HG03460 (cell line): ENCODE data around the gene TGM2.
"Not testable (repeated sequence)": the region's sequence is repeated elsewhere in the genome, so short reads cannot be mapped to it uniquely, and the experiment has no call there.

Experiments
- ATAC-seq: cut with Tn5 transposase; IDR thresholded peaks from one replicate; pipeline ENCODE4 v1.9.1; 2021; ENCODE audit not compliant: unreplicated experiment

The TGM2 gene

DNA sequence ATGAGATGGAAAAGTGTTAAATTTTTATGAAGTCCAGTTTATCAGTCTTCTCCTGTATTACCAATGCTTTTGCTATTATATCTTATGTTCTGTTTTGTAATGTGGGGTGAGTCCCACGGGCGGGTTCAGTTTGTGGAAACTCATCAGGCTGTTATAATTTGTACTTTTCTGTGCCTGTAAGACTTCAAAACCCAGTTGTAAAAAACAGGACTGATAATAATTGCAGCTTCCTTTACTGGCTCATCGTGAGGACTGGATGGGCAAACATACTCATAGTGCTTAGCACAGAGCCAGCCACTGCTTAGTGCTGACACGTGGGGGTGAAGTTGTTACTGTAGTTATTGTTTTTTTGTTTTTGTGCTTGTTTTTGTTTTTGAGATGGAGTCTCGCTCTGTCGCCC, 45.6 kb downstream of the TGM2 start:
- no peak for ATAC-seq

DNA sequence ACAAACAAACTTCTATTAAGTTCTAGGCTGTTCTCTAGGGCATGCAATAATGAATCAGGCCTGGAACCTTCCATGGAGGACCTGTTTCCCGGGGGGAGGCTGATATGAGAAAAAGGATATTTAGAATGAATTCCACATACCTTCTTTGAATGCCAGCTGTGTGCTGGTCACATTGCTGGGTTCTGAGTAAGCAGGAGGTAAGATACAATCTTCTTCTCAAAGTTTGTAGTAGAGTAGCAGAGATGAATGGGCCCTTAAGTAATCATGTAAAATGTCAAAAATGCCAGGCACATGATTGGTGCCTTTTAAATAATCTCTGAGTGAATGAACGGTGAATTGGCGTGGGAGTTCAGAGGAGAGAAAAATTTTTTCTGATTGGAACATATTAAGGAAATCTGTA, 47.4 kb downstream of the TGM2 start:
- no peak for ATAC-seq

DNA sequence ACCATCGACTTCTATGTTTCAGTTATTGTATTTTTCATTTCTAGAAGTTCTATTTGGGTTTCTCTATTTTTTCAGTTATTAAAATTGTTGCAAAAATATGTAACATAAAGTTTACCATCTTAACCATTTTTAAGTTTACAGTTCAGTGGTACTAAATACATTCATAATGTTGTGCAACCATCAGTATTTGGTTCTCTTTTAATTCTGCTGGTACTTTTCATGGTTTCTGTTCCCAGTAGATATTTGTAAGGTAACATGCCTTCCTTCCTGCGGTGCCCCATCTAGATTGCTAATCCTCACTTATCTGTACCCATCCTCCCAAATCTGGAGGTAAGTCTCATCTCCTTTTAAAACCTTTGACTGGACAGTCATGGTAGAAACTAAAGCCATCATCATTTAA, 47.9 kb downstream of the TGM2 start:
- ATAC-seq, result no peak

DNA sequence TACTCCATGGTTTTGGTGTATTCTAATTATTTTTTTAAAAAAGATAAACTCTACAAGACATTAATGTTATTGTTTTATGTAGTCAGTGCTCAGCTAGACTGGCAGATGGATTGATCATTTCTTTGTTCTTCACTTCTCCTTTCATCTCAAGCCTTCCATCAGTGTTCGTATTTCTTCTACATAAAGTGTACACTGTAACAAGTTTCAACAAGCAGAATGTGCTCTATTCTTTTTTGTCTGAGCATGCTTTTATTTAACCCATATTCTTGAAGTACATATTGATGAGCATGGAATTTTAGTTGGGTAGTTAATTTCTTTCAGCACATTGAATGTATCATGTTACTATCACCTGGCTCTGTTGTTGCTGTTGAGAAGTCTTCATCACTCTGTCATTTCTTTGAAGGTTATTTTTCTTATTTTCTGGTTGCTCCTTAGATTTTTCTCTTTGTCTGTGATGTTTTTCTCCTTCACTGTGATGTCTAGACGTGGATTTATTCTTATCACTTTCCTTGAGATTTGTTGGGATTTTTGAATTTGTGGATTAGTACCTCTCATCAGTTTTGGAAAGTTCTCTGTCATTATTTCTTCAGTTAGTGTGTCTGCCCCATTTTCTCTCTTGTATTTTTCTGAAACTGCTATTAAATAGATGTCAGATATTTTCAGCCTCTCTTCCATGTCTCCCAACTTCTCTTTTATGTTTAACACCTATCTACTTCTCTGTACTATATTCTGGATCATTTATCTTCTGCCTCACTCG, 48.5 kb downstream of the TGM2 start:
- no peak for ATAC-seq

DNA sequence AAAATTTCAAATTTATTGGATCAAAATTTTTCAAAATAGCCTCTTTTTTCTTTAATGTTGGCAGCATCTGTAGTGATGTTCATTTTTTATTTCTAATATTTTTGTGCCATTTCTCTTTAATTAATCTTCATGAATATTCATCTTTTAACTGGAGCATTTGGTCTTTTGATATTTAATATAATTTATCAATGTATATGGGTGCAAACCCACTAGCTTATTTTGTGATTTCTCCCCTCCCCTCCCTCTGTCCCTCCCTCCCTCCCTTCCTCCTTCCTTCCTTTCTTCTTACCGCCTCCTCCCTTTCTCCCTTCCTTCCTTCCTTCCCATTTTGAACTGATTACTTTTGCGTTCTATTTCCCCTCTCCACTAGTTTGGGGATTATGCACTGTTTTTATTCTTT, 49.2 kb downstream of the TGM2 start:
- ATAC-seq, result no peak

DNA sequence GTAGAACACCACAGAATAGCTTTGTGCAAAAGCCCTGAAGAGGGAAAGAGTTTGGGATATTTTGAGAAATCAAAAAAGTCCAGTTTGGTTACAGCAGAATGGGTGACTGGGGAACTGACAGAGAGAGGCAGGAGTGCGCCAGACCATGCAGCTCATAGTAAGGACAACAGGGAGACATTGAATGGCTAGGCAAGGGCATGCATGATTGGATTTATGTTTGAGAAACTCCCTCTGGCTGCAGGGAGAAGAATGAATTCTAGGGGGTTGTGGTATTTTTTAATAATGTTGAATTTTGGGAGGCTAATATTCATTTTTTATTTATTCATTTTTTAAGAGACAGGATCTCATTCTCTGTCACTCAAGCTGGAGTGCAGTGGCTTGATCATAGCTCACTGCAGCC, 49.9 kb downstream of the TGM2 start:
- ATAC-seq, result no peak

DNA sequence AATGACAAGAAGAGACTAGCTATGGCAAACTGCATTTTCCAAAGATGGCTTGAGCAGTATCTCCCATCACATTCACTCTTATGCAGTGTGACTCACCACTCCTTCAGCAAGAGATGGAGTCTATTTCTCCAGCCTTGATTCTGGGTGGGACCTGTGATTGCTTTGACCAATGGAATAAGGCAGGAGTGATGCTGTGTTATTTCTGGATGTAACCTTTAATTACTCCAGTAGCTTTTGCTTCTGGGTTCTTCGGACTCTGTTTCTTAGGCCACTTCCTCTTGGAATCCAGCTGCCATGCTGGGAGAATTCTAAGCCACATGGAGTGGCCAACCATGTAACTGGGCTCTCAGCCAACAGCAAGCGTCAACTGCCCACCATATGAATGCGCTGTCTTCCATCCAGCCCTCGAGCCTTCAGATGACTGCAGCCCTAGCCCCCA, 50.7 kb downstream of the TGM2 start:
- no peak for ATAC-seq

DNA sequence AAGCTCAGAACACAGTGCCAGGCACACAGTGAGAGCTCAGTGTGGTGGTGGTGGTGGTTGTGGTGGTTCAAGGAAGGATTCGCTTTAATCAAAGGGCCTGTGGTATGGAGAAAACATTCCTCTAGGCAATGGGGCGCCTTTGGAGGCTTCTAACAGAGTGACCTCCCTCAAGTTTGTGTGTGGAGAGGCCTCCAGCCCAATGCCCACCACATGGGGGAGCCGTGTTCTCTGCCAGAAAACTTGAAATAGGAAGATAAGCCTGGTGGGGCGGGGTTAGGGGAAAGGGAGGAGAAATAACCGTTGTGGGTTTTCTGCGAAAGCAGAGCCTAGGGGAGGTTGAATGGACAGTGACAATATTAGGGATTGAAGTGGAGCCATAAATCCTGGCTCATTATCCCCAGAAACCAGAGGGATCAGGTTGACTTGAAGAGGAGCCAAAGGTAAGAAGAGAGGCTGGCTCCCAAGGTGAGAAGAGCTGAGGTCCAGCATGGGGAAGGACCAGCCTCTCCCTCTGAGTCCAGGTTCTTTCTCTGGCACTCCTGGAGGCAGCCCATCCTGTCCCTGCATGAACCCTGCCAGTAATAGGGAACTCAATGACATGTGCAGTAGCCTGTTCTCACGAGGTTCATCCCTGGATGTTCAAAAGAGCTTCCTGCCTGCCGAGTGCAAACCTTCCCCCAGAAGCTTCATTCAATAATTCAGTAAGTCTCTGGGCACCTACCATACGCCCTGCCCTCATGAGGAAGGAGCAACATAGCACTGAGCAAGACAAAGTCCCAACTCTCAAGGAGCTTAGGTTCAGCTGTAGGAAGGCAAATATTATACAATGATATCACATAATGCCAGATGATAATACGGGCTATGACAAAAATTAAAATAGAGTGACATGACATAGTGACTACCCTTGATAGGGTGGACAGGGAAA, 51.4 kb downstream of the TGM2 start:
- no peak for ATAC-seq

DNA sequence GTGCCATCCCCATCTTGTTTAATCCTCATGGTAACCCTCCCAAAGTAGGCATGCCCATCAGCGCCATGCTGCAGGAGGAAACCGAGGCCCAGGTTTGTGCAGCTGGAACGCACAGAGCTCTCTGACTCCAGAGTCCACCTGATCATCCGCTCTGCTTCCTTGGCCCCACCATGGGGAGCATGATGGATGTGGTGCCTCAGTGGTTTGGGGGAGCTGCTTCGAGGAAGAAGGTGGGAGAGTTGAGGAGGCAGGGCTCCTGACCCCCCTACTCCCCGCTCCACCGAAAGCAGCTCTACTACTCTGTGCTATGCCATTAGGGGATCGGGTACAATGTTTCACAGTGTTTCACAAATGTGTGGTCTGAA, 52.2 kb downstream of the TGM2 start:
- no peak for ATAC-seq

DNA sequence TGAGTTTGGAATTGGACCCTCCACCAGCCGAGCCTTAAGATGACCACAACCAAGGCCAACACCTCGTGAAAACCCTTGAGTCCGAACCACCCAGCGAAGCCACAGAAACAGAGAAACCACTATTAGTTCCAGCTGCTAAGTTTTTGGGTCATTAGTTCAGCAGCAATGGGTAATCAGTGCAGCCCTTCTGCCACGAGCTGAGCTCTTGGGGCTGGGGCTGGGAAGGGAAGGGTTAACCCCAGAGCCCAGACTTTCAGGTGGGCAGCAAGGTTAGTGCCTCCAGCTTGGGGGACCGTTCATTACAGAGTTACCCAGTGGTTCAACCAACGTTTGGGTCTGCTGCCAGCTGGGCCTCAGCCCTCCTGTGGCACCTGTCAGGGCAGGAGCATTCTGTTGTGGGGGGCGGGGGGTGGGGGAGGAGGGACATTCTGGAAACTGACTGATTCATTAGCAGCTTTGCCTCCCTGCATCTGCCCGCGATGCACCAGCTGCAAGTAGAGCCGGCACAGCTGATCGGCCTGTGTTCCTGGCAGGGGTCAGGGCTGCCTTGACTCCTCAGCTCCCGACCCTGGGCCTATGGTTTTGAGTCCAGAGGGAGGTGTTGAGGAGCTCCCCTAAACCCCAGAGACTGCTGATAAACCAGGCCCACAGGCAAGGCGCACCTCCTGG, 52.7 kb downstream of the TGM2 start:
- ATAC-seq, result no peak

DNA sequence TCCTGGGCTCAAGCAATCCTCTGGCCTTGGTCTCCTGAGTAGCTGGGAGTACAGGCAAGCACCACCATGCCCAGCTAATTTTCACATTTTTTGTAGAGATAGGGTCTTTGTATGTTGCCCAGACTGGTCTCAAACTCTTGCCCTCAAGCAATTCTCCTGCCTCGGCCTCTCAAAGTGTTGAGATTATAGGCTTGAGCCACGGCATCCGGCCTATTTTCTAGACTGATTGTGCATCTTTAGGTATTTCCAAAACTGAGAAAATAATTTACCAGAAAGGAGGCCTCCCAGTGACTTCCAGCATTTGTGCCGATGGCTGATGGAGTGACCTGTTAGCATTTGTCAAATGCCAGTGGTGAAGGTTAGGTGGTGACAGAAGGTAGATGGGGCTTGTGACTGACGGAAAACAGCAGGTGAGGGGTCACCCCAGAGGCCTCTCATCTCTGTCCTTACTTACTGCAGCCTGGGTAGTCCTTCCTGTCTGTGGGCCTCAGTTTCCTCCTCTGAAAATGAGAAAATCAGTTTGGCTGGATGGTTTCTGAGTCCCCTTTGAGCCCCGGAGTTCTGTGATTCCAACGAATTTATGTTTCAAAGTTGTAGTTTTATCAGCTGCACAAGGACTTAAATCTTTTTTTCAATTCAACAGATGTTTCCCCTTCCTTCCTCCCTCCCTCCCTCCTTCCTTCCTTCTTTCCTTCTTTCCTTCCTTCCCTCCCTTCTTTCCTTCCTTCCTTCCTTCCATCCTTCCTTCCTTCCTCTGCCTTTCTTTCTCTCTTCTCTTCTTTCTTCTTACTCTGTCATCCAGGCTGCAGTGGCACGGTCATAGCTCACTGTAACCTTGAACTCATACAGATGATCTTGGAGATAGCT, 53.5 kb downstream of the TGM2 start:
- no peak for ATAC-seq

DNA sequence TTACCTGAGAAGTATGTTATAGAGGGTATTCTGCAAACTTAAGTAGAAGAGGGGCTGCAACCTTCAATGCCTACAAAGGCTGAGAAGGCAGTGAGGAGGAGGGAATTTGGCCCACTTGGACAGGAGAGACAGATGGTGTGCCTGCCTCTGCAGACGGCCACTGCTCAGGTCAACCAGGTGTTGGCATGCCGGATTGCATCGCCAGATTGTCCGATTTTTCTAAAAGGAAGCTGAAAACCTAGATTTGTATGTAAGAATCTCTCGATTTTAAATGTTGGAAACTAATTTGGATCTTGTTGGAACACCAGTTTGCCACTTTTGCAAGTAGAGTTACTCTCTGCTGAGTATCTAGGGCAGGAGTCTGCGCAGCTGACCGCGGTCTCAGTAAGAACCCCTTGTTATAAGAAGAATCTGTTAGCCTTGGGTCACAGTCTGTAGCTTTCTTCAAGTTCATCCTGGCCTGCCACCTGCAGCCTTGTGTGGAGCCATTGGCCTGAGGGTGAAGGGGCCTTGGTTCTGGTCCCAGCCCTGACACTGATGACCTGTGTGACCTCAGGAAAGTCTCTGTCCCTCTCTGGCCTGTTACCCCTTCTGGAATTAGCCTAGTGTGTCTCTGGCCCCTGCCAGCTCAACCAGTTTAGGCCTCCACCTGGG, 54.4 kb downstream of the TGM2 start:
- ATAC-seq, result no peak

DNA sequence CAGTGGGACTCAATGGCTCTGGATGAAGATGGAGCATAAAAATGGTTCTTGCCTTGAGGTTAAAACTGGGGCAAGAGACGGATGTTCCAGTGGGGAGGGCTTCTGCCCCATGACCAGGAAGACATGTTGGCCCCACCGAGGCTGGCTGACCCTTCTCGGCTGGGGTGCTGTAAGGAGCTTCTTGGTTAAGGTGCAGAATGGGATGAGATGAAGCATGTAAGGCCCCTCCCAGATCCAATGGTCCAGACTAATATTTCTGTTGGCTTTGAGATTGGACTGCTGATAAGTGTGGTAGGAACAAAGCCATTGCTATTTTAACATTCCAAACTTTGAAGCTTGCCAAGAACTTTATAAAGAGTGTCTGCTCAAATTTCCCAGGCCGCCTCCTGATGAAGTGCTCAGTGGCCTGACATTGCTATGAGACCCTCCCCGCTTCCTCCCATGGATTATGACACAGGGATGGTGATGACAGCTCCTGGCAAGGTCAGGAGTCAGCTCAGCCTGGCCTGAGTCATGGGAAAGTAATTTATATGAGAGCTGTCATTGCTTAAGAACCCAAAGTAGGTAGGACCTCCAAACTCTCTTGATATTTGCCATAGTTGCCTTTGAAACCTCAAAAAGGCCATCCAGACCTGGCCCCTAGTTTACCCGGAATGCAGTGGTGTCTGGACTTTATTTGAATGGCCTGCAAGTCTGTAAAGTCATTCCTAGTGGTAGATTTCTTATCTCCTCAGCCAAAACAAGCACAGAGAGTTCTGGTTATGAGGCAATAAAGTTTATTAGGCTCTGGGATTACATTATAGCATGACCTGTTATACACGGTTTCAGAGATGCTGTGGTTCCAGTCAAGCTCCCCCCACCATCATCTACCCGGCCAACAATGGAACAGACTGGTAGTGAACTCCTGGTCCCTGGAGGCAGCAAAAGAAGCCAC, 55.2 kb downstream of the TGM2 start:
- ATAC-seq, result no peak

DNA sequence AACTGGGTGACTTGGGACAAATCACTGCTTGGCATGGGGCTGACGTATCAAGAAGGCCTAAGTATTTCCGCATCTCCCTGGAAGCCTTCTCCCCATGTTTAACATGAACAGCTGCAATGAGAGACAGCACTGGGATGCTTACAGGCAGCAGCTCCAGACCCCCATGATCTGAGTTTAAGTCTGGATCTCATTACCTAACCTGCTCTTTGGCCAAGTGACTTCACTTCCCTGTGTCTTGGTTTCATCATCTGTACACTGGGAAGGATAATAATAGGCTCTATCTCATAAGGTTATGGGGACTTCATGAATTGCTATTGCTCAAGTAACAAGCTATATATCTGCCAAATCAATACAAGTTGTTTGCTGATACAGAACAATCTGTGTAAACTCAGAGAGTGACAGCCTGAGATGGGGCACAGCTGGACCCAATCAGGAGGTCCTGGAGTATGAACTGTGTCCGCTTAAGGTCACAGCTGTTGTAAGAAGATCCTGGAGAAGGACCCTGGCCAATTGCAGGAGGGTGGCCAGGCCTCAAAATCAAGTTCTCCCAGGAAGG, 56.0 kb downstream of the TGM2 start:
- no peak for ATAC-seq

DNA sequence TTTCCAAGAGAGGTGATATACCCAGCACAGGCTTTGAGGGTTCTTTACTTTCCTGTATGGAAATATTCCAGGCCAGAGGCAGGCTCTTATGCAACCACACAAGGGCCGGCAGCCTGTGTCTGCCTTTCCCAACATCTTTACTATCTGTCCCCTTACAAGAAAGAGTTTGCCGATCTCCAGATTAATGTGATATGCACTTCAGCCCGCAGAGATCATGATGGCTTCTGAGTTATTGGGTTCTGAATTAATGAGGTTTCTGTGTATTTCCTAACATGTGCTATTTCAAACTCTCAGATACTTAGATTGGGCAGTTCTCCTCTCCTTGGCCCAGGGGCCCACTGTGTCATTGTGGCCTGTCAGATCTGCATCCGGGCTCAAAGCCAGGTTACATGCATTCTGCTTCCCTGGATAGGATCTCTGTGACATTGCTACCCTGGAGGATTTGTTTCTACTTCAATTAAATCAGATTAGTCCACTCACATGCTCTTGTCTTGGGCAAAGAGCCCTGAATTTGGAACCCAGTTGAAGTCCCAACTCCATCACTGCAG, 56.6 kb downstream of the TGM2 start:
- no peak for ATAC-seq

DNA sequence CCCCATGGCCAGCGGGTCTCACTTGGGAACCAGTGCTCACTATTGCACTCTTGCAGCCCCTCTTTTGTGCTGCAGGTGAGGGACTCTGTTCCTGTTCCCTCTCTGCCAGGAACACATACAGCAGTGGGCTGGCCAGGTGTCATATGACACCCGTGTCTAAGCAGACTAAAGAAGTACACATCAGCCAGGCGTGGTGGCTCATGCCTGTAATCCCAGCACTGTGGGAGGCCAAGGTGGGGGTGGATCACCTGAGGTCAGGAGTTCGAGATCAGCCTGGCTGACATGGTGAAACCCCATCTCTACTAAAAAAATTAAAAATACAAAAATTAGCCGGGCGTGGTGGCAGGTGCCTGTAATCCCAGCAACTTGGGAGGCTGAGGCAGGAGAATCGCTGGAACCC, 57.2 kb downstream of the TGM2 start:
- ATAC-seq, result not testable (repeated sequence)

DNA sequence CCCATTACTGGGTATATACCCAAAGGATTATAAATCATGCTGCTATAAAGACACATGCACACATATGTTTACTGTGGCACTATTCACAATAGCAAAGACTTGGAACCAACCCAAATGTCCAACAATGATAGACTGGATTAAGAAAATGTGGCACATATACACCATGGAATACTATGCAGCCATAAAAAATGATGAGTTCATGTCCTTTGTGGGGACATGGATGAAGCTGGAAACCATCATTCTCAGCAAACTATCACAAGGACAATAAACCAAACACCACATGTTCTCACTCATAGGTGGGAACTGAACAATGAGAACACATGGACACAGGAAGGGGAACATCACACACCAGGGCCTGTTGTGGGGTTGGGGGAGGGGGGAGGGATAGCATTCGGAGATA, 57.7 kb downstream of the TGM2 start:
- ATAC-seq, result not testable (repeated sequence)

DNA sequence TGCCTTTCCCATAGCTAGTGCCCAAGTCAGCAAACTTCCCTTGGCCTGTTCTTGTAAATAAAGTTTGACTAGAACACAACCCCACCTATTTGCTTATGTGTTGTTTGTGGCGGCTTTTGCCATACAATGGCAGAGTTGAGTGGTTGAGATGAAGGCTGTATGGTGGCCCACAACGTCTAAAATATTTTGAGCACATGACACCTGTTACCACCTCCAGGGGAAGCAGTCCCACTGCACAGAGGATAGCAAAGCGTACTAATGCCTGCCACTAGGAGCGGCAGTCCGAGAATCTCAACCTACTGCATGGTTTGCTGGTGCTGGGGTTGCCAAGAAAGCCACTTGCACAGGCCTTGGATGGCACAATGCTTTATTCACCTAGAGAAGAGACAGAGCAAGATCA, 58.6 kb downstream of the TGM2 start:
- no peak for ATAC-seq

DNA sequence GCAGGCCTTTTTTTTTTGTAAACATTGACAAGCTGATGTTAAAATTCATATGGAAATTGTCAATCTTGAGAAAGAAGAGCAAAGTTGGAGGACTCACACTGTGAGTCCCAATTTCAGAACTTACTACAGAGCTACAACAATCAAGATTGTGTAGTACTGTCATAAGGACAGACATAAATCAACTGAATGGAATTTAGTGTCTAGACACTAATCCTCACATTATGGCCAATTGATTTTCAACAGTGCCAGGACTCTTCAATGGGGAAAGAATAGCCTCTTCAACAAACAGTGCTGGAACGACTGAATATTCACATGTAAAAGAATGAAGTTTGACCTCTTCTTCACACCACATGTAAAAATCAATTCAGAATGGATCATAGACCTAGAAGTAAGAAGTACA, 60.8 kb downstream of the TGM2 start:
- no peak for ATAC-seq
